HepG2 (cell line): Measurements from ENCODE around the gene DLX5. TPM values are rescaled to one million over a fixed set of nuclear protein-coding genes. Genes with fewer than 3 reads are reported as not detected.

Experiments used
- ATAD3A ChIP-seq: sonication (generic); formaldehyde crosslinking; IDR thresholded peaks from 2 replicates; pipeline ENCODE4 v1.4.0; 2020; ENCODE audit warnings: missing genetic modification reagents
- DBP ChIP-seq: sonication (generic); formaldehyde crosslinking; IDR thresholded peaks from 2 replicates; pipeline ENCODE4 v1.4.0; 2020; ENCODE audit warnings: missing genetic modification reagents; ENCODE audit errors: not compliant biosample characterization
- DR1 ChIP-seq: sonication (generic); formaldehyde crosslinking; IDR thresholded peaks from 2 replicates; pipeline ENCODE4 v1.8.0; 2021; ENCODE audit warnings: mild to moderate bottlenecking, missing genetic modification reagents, inconsistent platforms
- GABPB1 ChIP-seq: IDR thresholded peaks from 2 replicates; pipeline ENCODE4 v1.6.1; 2016; ENCODE audit warnings: mild to moderate bottlenecking, missing genetic modification reagents, moderate library complexity, missing compliant biosample characterization
- GLI4 ChIP-seq: sonication (generic); formaldehyde crosslinking; IDR thresholded peaks from 2 replicates; pipeline ENCODE4 v1.5.1; 2020; ENCODE audit warnings: missing genetic modification reagents, mild to moderate bottlenecking, moderate library complexity, borderline replicate concordance
- GTF3A ChIP-seq: sonication (generic); formaldehyde crosslinking; conservative IDR thresholded peaks from 2 replicates; pipeline ENCODE4 v1.4.0; 2020; ENCODE audit warnings: mild to moderate bottlenecking, missing genetic modification reagents
- HNRNPK ChIP-seq: fragments of 200-400 bp; formaldehyde crosslinking; IDR thresholded peaks from 2 replicates; pipeline ENCODE4 v1.6.1; 2018; ENCODE audit warnings: low read length, low read depth, moderate library complexity, mild to moderate bottlenecking; ENCODE audit not compliant: poor library complexity, severe bottlenecking
- IKZF1 ChIP-seq: fragments of 450-650 bp; IDR thresholded peaks from 2 replicates; pipeline ENCODE4 v1.7.1; 2016
- MAF1 ChIP-seq: sonication (generic); formaldehyde crosslinking; IDR thresholded peaks from 2 replicates; pipeline ENCODE4 v1.5.0; 2020; ENCODE audit warnings: missing genetic modification reagents, borderline replicate concordance
- MED8 ChIP-seq: sonication (generic); formaldehyde crosslinking; IDR thresholded peaks from 2 replicates; pipeline ENCODE4 v1.8.1; 2023; ENCODE audit warnings: mild to moderate bottlenecking, missing genetic modification reagents; ENCODE audit not compliant: insufficient replicate concordance
- MXD4 ChIP-seq: IDR thresholded peaks from 2 replicates; pipeline ENCODE4 v1.6.1; 2016; ENCODE audit warnings: mild to moderate bottlenecking, missing biosample characterization, missing genetic modification reagents
- MYPOP ChIP-seq: sonication (generic); formaldehyde crosslinking; IDR thresholded peaks from 2 replicates; pipeline ENCODE4 v1.8.1; 2023; ENCODE audit warnings: mild to moderate bottlenecking, moderate library complexity, missing genetic modification reagents
- NFYC ChIP-seq: IDR thresholded peaks from 2 replicates; pipeline ENCODE4 v1.6.1; 2016; ENCODE audit warnings: missing genetic modification reagents, missing compliant biosample characterization
- PREB ChIP-seq: sonication (generic); formaldehyde crosslinking; IDR thresholded peaks from 2 replicates; pipeline ENCODE4 v1.4.0; 2020; ENCODE audit warnings: missing genetic modification reagents
- REL ChIP-seq: sonication (generic); formaldehyde crosslinking; conservative IDR thresholded peaks from 2 replicates; pipeline ENCODE4 v1.8.0; 2022; ENCODE audit warnings: mild to moderate bottlenecking, missing genetic modification reagents, moderate library complexity
- SNRNP70 ChIP-seq: fragments of 200-400 bp; formaldehyde crosslinking; IDR thresholded peaks from 2 replicates; pipeline ENCODE4 v1.6.1; 2017; ENCODE audit warnings: mild to moderate bottlenecking, low read depth, low read length, moderate library complexity
- SRSF1 ChIP-seq: fragments of 200-400 bp; formaldehyde crosslinking; optimal IDR thresholded peaks from 2 replicates; pipeline ENCODE3; 2017; ENCODE audit warnings: mild to moderate bottlenecking, low read depth, low read length, moderate library complexity
- ZNF18 ChIP-seq: sonication (generic); formaldehyde crosslinking; IDR thresholded peaks from 2 replicates; pipeline ENCODE4 v1.8.0; 2022; ENCODE audit warnings: mild to moderate bottlenecking, missing genetic modification reagents; ENCODE audit not compliant: insufficient replicate concordance
- ZNF180 ChIP-seq: sonication (generic); formaldehyde crosslinking; IDR thresholded peaks from 2 replicates; pipeline ENCODE4 v1.4.0; 2020; ENCODE audit warnings: low read depth, missing genetic modification reagents, borderline replicate concordance
- ZNF296 ChIP-seq: sonication (generic); formaldehyde crosslinking; conservative IDR thresholded peaks from 2 replicates; pipeline ENCODE4 v1.5.0; 2020; ENCODE audit warnings: mild to moderate bottlenecking, missing genetic modification reagents
- ZNF335 ChIP-seq: sonication (generic); formaldehyde crosslinking; IDR thresholded peaks from 2 replicates; pipeline ENCODE4 v1.4.0; 2020; ENCODE audit warnings: missing genetic modification reagents
- ZNF496 ChIP-seq: sonication (generic); formaldehyde crosslinking; IDR thresholded peaks from 2 replicates; pipeline ENCODE4 v1.8.1; 2023; ENCODE audit warnings: mild to moderate bottlenecking, moderate library complexity, missing genetic modification reagents; ENCODE audit not compliant: insufficient replicate concordance
- ZNF510 ChIP-seq: sonication (generic); formaldehyde crosslinking; IDR thresholded peaks from 2 replicates; pipeline ENCODE4 v1.4.0; 2020; ENCODE audit warnings: low read depth, mild to moderate bottlenecking, missing genetic modification reagents
- ZNF550 ChIP-seq: sonication (generic); formaldehyde crosslinking; IDR thresholded peaks from 2 replicates; pipeline ENCODE4 v1.4.0; 2020; ENCODE audit warnings: mild to moderate bottlenecking, missing genetic modification reagents, borderline replicate concordance
- ZNF788 ChIP-seq: sonication (generic); formaldehyde crosslinking; IDR thresholded peaks from 2 replicates; pipeline ENCODE4 v1.5.0; 2020; ENCODE audit warnings: mild to moderate bottlenecking, missing genetic modification reagents, borderline replicate concordance
- ZNF83 ChIP-seq: sonication (generic); formaldehyde crosslinking; IDR thresholded peaks from 2 replicates; pipeline ENCODE4 v1.4.0; 2020; ENCODE audit warnings: missing genetic modification reagents, mild to moderate bottlenecking, borderline replicate concordance
- polyA plus RNA-seq, 8 experiments: library from polyadenylated mRNA; depleted of rRNA in 3 of 8; stranded (reverse) in 7 of 8; unstranded in 1 of 8; fragments of >200 nt; fragmentation: Illumina TruSeq in 4 of 8; extraction: Trizol in 4 of 8; gene quantifications; 2 replicates each; pipeline versions ENCODE4 v1.2.1 to v1.2.3, GENCODE V29; 2011 to 2016; ENCODE audit warnings: low read depth in 4 of 8, missing spikeins in 1 of 8, mixed read lengths in 1 of 8; ENCODE audit not compliant: insufficient read depth in 1 of 8
- total RNA-seq, 5 experiments: library from RNA; depleted of rRNA; stranded (reverse); fragments of >200 nt; fragmentation: Illumina TruSeq; extraction: Trizol; gene quantifications; 2 replicates each; pipeline ENCODE4 v1.2.3, GENCODE V29; 2016; ENCODE audit warnings: low read depth in 1 of 5

DLX5 gene
- total and polyA plus RNA-seq, 2 of the 13 experiments (the other 11 are each of a cell fraction or from before 2014, with no cell fraction given), result not detected

GRCh38 chr7:97006055-97006815, 18.4 kb downstream of the DLX5 start (continued):
- TF ChIP-seq MYPOP (CRISPR knock-in tag) (no peak), GLI4 (CRISPR knock-in tag) (no peak), DBP (CRISPR knock-in tag) (no peak), HNRNPK (peak; percentile 18), GTF3A (CRISPR knock-in tag) (no peak), ATAD3A (CRISPR knock-in tag) (no peak), ZNF510 (CRISPR knock-in tag) (no peak), REL (CRISPR knock-in tag) (peak; percentile 80; the same call in 1 of the 2 replicates), IKZF1 (no peak), PREB (CRISPR knock-in tag) (no peak), ZNF550 (no peak), ZNF180 (CRISPR knock-in tag) (no peak), ZNF83 (0 out of 2 replicates have a peak, but pooled peaks have one; percentile 36), ZNF18 (CRISPR knock-in tag) (peak; percentile 35), ZNF335 (CRISPR knock-in tag) (no peak), MXD4 (CRISPR knock-in tag) (peak; percentile 65; the same call in 1 of the 2 replicates), ZNF496 (CRISPR knock-in tag) (no peak), GABPB1 (CRISPR knock-in tag) (peak; percentile 68; the same call in 1 of the 2 replicates), MAF1 (CRISPR knock-in tag) (no peak), MED8 (no peak), NFYC (CRISPR knock-in tag) (no peak), SNRNP70 (no peak), DR1 (CRISPR knock-in tag) (no peak; the same call in 1 of the 2 replicates), SRSF1 (no peak), ZNF788 (CRISPR knock-in tag) (peak; percentile 25; the same call in 1 of the 2 replicates), ZNF296 (CRISPR knock-in tag) (no peak)
